Activated T-cell treated with anti-CD3 and anti-CD28 coated beads for 1 hour (primary cell): ENCODE data around the gene ENPP1.
"Not testable (repeated sequence)": the region's sequence is repeated elsewhere in the genome, so short reads cannot be mapped to it uniquely, and the experiment has no call there.

Experiments
- DNase-seq: peaks from one replicate; pipeline ENCODE4 v3.0.0-alpha.2; 2020; ENCODE audit warnings: low read depth

Gene ENPP1

DNA sequence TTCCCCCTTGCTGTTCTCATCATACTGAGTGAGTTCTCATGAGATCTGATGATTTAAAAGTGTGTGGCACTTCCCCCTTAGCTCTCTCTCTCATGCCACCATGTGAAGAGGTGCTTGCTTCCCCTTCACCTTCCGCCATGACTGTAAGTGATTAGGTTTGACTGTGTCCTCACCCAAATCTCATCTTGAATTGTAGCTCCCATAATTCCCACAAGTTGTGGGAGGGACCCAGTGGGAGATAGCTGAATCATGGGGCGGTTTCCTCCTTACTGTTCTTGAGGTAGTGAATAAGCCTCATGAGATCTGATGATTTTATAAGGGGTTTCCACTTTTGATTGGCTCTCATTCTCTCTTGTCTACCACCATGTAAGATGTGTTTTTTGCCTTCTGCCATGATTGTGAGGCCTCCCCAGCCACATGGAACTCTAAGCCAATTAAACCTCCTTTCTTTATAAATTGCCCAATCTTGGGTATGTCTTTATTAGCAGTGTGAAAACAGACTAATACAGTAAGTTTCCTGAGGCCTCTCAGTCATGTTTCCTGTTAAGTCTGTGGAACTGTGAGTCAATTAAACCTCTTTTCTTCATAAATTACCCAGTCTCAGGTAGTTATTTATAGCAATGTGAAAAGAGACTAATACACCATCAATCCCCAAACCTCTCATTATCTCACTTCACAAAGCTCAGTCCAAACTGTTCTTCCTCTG is 108.4 kb downstream of the ENPP1 start:
- DNase-seq, result not testable (repeated sequence)

GRCh38 chr6:131916847-131917246 is 109.0 kb downstream of the ENPP1 start:
- no peak for DNase-seq

DNA sequence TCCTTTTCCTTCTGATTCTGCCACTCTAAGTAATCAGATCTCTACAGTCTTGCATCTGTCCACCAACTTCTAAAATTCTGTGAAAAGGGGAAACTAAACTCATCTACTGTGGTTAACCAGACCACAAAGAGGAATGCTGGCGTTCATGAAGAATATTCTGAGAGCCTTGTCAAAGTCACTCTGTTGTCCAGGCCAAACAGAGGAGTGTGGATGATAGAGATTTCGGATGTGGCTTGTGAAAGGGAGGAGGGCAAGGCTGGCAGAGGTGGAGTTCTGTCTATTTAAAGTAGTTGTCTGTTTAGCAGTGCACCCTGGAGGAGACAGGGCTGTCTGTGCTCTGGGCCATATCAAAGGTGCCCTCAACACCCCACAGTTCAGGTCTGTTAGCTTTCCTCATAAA is 109.5 kb downstream of the ENPP1 start:
- DNase-seq, result no peak

DNA sequence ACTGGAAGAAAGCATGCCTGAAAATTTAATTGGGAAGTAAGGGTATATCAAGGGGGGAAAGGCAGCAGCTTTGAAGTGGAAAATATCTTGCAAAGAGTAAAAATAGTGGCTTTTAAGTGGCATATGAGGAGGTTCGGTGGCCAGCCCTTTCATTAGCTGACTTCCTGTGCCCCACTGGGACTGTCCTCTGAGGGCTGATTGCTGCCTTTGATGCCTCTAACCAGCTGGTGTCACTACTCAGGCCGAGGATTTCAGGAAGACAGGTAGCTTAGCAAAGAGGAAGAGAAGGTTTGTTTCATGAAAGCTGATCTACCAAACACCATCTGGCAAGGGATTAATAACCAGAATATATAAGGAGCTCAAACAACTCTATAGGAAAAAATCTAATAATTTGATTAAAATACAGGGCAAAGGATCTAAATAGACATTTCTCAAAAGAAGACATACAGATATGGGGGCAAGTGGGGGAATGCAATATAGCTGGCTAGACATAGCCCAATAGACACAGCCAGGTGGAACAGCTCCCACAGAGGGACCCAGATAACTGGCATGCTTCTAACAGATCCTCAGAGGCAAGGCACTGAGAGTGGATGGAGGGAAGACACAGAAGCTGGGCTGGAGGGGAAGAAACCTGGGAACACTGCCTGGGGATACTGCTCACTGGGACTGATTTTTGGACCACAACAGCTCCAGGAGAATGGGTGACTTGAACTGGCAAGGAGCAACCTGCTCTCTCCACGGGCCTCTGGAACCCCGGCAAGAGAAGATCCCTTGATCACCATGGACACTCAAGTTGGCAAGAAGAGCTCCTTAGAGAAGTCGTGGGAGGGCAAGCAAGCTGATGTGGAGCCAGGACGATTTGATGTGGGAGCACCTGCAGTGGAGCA is 110.2 kb downstream of the ENPP1 start:
- DNase-seq, result no peak

DNA sequence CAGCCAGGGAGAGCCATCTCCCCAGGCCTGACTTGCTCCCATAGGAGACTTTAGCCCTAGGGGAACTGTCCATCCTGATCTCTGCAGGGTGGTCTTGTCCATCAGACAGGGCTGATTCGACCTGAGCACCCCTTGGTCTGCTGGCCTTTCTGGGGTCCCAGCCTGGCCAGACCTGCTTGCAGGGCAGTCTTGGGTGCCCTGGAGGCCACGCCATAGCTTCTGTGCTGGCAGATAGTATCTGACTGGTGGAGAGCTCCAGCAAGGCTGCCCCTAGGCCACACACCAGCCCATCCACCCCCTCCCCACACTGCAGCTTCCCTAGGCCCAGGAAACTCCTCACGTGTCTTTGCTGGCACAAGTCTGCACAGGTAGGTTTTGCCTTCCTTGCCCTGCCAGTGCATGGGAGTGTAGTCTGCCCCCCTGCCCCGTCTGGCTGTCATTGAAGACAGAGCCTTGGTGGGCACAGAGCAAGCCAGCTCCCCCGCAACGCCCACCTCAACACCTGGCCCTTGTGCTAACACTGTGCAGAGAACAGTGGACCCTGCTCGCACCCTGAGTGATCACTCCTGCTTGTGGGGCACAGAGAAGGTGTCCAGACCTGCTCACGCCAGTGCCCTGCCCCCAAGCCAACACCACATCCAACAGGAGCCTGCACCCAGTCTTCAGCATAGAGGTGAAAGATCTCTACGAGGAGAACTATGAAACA is 111.0 kb downstream of the ENPP1 start:
- no peak for DNase-seq

DNA sequence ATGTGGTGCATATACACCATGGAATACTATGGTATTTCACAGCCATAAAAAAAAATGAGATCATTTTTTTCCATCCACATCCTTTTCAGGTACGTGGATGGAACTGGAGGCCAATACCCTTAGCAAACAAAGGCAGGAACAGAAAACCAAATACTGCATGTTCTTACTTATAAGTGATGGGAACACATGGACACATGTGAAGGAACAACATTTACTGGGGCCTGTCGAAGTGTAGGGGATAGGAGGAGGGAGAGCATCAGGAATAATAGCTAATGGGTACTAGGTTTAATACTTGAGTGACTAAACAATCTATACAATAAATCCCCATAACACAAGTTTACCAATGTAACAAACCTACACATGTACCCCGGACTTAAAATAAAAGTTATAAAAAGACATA is 112.8 kb downstream of the ENPP1 start:
- DNase-seq, result no peak

DNA sequence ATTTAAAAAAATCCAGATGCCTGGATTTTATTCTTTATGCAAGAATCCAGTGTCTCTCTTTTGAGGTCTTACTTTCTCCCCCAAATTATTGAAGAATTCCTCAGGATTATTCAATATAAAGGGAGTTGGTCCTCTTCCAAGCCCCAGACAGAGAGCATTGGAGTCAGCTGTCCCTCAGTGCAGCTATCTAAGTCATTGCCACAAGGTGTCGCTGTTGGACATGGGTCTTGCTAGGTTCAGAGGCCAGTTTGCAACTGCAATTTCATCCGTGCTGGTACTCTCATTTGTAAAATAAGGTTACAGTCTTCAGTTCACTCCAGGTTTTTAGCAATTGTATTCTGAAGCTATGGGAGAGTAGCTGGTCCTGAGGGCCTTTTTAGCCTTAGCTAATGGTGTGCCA is 115.5 kb downstream of the ENPP1 start:
- DNase-seq, result no peak

GRCh38 chr6:131924881-131925474 is 117.2 kb downstream of the ENPP1 start:
- DNase-seq, result no peak

GRCh38 chr6:131929264-131929663 is 121.4 kb downstream of the ENPP1 start:
- no peak for DNase-seq

DNA sequence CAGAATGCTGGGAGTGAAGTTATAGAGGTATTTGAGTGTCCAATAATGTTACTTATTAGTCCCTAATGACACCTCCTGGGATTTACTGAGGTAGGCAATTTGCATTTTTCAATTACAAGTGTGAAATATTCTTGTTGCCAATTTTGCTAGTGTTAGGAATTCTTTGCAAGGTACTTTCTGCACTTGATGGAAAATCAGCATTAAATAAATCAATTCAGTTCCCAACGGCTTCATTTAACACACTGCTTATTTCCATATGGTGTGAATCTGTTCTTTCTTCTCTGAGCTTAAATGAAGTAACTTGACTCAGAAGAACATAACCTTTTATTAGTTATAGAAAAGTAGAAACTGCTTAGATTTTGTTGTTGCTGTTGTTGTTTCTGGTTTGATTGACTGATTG is 122.2 kb downstream of the ENPP1 start:
- DNase-seq, result no peak

DNA sequence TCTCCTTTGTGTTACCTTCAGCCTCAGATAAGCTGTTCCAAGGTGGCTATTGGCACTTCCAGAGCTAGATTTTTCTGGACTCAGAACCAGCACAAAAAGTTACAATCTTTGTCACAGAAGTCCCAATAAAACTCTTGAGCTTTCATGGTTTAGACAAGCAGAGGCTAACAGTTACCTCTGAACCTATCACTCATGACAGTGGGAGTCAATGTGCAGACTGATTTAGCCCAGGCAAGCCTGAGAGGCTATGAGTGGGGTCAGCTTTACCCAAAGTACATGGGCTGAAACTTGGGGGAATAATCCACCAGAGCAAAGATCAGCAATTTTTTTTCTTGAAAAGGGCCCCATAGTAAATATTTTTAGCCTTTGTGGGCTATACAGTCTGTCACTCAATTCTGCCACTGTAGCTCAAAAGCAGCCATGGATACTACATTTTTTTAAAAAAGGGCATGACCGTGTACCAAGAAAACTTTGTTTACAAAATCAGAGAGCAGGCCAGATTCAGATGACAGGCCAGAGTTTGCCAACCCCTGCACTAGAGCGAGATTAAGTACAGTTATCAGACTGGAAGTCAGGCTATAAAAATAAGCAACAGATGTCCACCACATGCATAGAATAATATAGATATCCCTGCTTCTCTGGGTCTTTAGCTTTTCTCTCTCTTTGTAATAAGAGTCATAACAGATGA is 123.4 kb downstream of the ENPP1 start:
- no peak for DNase-seq

- no peak for DNase-seq
Measured at GRCh38 chr6:131936156-131936555, 128.3 kb downstream of the ENPP1 start.

- DNase-seq, result no peak
Measured at GRCh38 chr6:131937226-131937625, 129.4 kb downstream of the ENPP1 start.

- no peak for DNase-seq
Measured at GRCh38 chr6:131937703-131938631, 130.1 kb downstream of the ENPP1 start.
